ENCODE results near the gene DICER1. TPM values are rescaled to one million over a fixed set of nuclear protein-coding genes. Genes with fewer than 3 reads are reported as not detected.

Gene DICER1
- total and polyA plus RNA-seq, 7 donors, result 7.2 to 41.5 (median 30.7) TPM

- intact Hi-C loops (cut with DNase I), result no loop called here
- no peaks in the 10 kb centered on the region for H3K36me3 ChIP-seq (ENCODE audit: insufficient read depth in 1 of 2, low read depth in 1 of 2)
- no peak overlapping the region for H3K27ac ChIP-seq
- 24 to 45% (median 25%) methylated on average over 5 of the region's 5 CpGs for WGBS, 3 donors
- TF ChIP-seq CTCF (IDR thresholded peaks at IDR 0.05), result no peak
- ATAC-seq, result peak in 1 of 4 donors; percentile 36
- H3K4me3 ChIP-seq, result no peak overlapping the region
- no peaks in the 10 kb centered on the region for H3K27me3 ChIP-seq (ENCODE audit: insufficient read depth in 3 of 3, low read length in 2 of 3)
- peaks cover 9% of the 10 kb centered on the region for H3K9me3 ChIP-seq
- DNase-seq, result no peak
- H3K4me1 ChIP-seq, result peaks cover 23% of the 10 kb centered on the region
Observed at GRCh38 chr14:95189367-95190132, 32.2 kb upstream of the DICER1 start.

GRCh38 chr14:95188380-95188779 is 31.1 kb upstream of the DICER1 start:
- intact Hi-C loops (cut with DNase I), result no loop called here
- Histone ChIP-seq H3K4me3 (no peak overlapping the region), H3K27me3 (ENCODE audit: insufficient read depth in 3 of 3, low read length in 2 of 3) (no peaks in the 10 kb centered on the region), H3K9me3 (peaks cover 9% of the 10 kb centered on the region), H3K27ac (no peak overlapping the region), H3K4me1 (peaks cover 30% of the 10 kb centered on the region), H3K36me3 (ENCODE audit: insufficient read depth in 1 of 2, low read depth in 1 of 2) (no peaks in the 10 kb centered on the region)
- WGBS, 3 donors, result 88 to 95% (median 94%) methylated on average over 3 of the region's 3 CpGs
- TF ChIP-seq CTCF (IDR thresholded peaks at IDR 0.05), result no peak
- ATAC-seq, result no peak
- DNase-seq, result no peak

- 75 to 85% (median 81%) methylated on average over 11 of the region's 11 CpGs for WGBS, 3 donors
- Histone ChIP-seq H3K4me1 (peaks cover 29% of the 10 kb centered on the region), H3K4me3 (peak overlapping the region; percentile 10), H3K36me3 (ENCODE audit: insufficient read depth in 1 of 2, low read depth in 1 of 2) (no peaks in the 10 kb centered on the region), H3K27me3 (ENCODE audit: insufficient read depth in 3 of 3, low read length in 2 of 3) (no peaks in the 10 kb centered on the region), H3K27ac (peak overlapping the region; percentile 65), H3K9me3 (peaks cover 9% of the 10 kb centered on the region)
- ATAC-seq, result no peak
- intact Hi-C loops (cut with DNase I), result no loop called here
- DNase-seq, result no peak
- no peak for TF ChIP-seq CTCF (IDR thresholded peaks at IDR 0.05)
Observed at GRCh38 chr14:95185767-95186392, 28.6 kb upstream of the DICER1 start.

- Histone ChIP-seq H3K36me3 (ENCODE audit: insufficient read depth in 1 of 2, low read depth in 1 of 2) (peaks cover 0 to 6% of the 10 kb centered on the region in 2 donors), H3K4me3 (no peak overlapping the region), H3K27me3 (ENCODE audit: insufficient read depth in 3 of 3, low read length in 2 of 3) (no peaks in the 10 kb centered on the region), H3K9me3 (peaks cover 9% of the 10 kb centered on the region), H3K27ac (peak overlapping the region; percentile 65), H3K4me1 (peaks cover 22% of the 10 kb centered on the region)
- intact Hi-C loops (cut with DNase I), result no loop called here
- ATAC-seq, result peak; percentile 50 to 74 (median 64)
- WGBS, 3 donors, result 51 to 56% (median 53%) methylated on average over 12 of the region's 12 CpGs
- no peak for TF ChIP-seq CTCF (IDR thresholded peaks at IDR 0.05)
- peak; percentile 35 to 68 for DNase-seq
Observed at GRCh38 chr14:95185033-95185766, 27.9 kb upstream of the DICER1 start.

Data from psoas muscle (tissue), 8 donors.